MV-4-11 (cell line): ENCODE measurements around the gene SARS1.
"Not testable (repeated sequence)": the region's sequence is repeated elsewhere in the genome, so short reads cannot be mapped to it uniquely, and the experiment has no call there.

Experiments used
- DNase-seq: peaks from one replicate; lab custom pipeline; 2025; lab: John Stamatoyannopoulos, UW

The SARS1 gene

GRCh38 chr1:109275706-109276345 is 62.1 kb downstream of the SARS1 start:
- DNase-seq: no peak

- peak; percentile 56 for DNase-seq
Observed at GRCh38 chr1:109277434-109278204, 63.9 kb downstream of the SARS1 start.

- DNase-seq: no peak
Observed at GRCh38 chr1:109279615-109280278, 66.0 kb downstream of the SARS1 start.

- DNase-seq: no peak
Observed at GRCh38 chr1:109280862-109281261, 67.1 kb downstream of the SARS1 start.

DNA sequence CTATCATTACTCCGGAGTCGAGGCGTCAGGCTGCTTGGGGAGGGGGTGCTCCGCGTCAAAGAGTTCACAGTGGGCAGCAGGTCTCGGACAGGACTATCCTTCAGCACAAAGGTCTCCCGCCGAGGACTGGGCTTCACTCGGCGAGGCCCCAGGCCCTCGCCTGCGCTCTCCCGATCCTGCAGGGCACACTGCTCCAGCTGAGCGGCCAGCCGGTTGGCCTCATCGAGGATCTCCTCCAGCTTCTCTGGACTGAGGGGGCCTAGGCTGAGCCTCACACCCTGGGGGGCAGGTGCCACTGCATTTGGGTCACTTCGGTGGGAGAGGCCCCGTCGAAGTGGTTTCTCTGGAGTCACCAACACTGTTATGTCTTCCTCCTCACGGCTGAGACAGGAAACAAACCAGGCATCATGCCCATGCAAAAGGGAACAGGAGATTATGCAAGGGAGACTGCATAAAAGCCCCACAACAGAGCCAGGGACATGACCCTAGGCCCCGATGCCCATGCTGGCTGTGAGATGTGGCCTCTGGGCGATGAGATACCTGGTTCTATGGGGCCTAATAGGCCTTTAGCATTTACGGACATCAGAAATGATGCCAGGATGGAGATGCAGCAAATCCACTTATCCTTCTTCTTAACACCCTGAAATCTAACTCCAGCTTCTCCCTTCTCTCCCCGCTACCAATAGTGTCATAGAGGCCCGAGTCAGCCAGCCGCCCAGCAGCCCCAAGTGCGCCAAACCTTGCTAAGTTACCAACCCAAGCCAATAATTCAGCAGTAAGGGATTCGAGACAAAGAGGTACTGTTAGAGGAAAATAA is 68.2 kb downstream of the SARS1 start:
- DNase-seq: peak; percentile 55

- DNase-seq: no peak
Observed at GRCh38 chr1:109282497-109282951, 68.8 kb downstream of the SARS1 start.

DNA sequence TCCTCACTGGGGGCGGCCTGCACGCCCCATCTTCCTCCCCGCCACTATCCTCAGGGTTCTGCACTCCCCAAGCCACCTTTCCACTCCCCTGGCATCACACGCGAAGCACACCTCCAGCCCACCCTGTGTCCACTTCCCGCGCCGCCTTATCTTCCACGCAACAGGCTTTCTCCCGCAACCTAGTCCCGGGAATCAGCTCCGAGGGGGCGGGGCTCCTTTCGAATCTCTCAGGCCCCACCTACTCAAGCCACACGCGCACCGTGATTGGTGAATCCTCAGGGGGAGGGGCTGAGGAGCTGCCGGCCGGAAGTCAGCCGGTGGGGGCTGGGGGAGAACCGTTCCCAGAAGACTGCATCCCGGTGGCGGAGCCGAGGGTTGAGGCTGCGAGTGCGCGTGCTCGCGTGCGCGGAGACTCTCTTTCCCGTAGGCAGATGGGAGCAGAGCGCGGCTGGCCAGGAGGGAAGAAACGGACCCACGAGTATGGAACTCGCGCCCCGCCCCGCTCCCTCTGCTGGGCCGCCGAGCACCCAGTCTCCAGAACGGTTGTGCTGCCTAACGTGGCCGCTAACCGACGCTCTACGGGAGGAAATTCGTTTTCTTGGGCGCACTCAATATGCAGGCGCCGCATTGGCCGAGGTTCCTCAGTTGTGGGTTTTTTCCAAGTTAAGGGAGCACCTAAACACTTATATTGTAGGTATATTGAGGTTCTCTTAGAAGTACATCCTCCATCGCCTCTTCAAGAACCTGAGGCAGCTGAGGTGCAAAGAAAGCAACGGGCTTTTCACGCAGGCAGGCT is 69.4 kb downstream of the SARS1 start, which contains the start of gene PSRC1:
PSRC1 (minus strand) TSS at position 194 of the 796 bp plus-strand sequence.
- peak; percentile 82 for DNase-seq

GRCh38 chr1:109283748-109284600 is 70.3 kb downstream of the SARS1 start:
- no peak for DNase-seq

GRCh38 chr1:109286762-109287161 is 73.0 kb downstream of the SARS1 start:
- DNase-seq: not testable (repeated sequence)
